HG03432 (cell line): Measurements from ENCODE around the gene GTF3C5.
"Not testable (repeated sequence)": the region's sequence is repeated elsewhere in the genome, so short reads cannot be mapped to it uniquely, and the experiment has no call there.

Experiments used
- ATAC-seq: cut with Tn5 transposase; IDR thresholded peaks from one replicate; pipeline ENCODE4 v1.9.1; 2021; ENCODE audit warnings: mild to moderate bottlenecking, moderate library complexity; ENCODE audit not compliant: unreplicated experiment

The GTF3C5 gene

GRCh38 chr9:133027134-133027533 is 3.7 kb upstream of the GTF3C5 start:
- ATAC-seq, result no peak

- ATAC-seq, result no peak
These were observed 2.6 kb upstream of the GTF3C5 start for GRCh38 chr9:133028221-133028620.

GRCh38 chr9:133029994-133030316 is 842 bp upstream of the GTF3C5 start:
- peak; percentile 20 for ATAC-seq

GRCh38 chr9:133031130-133031422 is 279 bp downstream of the GTF3C5 start:
- no peak for ATAC-seq

- no peak for ATAC-seq
These were observed 707 bp downstream of the GTF3C5 start for GRCh38 chr9:133031496-133031911.

GRCh38 chr9:133032171-133032570 is 1.4 kb downstream of the GTF3C5 start:
- ATAC-seq, result no peak

GRCh38 chr9:133035669-133036068 is 4.9 kb downstream of the GTF3C5 start:
- ATAC-seq, result no peak

- no peak for ATAC-seq
These were observed 7.1 kb downstream of the GTF3C5 start for GRCh38 chr9:133037775-133038515.

- not testable (repeated sequence) for ATAC-seq
These were observed 10.2 kb downstream of the GTF3C5 start for GRCh38 chr9:133040892-133041479.

- ATAC-seq, result no peak
These were observed 11.2 kb downstream of the GTF3C5 start for GRCh38 chr9:133041958-133042357.

GRCh38 chr9:133042676-133043075 is 11.9 kb downstream of the GTF3C5 start:
- ATAC-seq, result no peak

- no peak for ATAC-seq
These were observed 12.7 kb downstream of the GTF3C5 start for GRCh38 chr9:133043449-133044035.

GRCh38 chr9:133044125-133044524 is 13.3 kb downstream of the GTF3C5 start:
- no peak for ATAC-seq

- no peak for ATAC-seq
These were observed 13.9 kb downstream of the GTF3C5 start for GRCh38 chr9:133044661-133045060.

GRCh38 chr9:133045132-133045531 is 14.3 kb downstream of the GTF3C5 start:
- ATAC-seq, result no peak

GRCh38 chr9:133046196-133046899 is 15.6 kb downstream of the GTF3C5 start:
- no peak for ATAC-seq

- ATAC-seq, result no peak
These were observed 16.1 kb downstream of the GTF3C5 start for GRCh38 chr9:133046900-133047295.

- ATAC-seq, result no peak
These were observed 17.8 kb downstream of the GTF3C5 start for GRCh38 chr9:133048595-133048994.

GRCh38 chr9:133049043-133049442 is 18.2 kb downstream of the GTF3C5 start:
- no peak for ATAC-seq

- ATAC-seq, result no peak
These were observed 19.3 kb downstream of the GTF3C5 start for GRCh38 chr9:133050142-133050541.

GRCh38 chr9:133050781-133051180 is 20.0 kb downstream of the GTF3C5 start:
- ATAC-seq, result no peak

- no peak for ATAC-seq
These were observed 20.6 kb downstream of the GTF3C5 start for GRCh38 chr9:133051281-133051900.
